Activated CD4-positive, alpha-beta T cell treated with anti-CD3 and anti-CD28 coated beads, Interleukin-2, amount 50 U/mL, for 4 hours (primary cell): ENCODE measurements around the gene RFC2.
A peak's percentile ranks its signal among the peaks of the same experiment; 100 is the strongest.

Source experiments
- DNase-seq, 2 experiments: peaks; one replicate each; pipeline ENCODE4 v3.0.0-alpha.2; 2020

The RFC2 gene

DNA sequence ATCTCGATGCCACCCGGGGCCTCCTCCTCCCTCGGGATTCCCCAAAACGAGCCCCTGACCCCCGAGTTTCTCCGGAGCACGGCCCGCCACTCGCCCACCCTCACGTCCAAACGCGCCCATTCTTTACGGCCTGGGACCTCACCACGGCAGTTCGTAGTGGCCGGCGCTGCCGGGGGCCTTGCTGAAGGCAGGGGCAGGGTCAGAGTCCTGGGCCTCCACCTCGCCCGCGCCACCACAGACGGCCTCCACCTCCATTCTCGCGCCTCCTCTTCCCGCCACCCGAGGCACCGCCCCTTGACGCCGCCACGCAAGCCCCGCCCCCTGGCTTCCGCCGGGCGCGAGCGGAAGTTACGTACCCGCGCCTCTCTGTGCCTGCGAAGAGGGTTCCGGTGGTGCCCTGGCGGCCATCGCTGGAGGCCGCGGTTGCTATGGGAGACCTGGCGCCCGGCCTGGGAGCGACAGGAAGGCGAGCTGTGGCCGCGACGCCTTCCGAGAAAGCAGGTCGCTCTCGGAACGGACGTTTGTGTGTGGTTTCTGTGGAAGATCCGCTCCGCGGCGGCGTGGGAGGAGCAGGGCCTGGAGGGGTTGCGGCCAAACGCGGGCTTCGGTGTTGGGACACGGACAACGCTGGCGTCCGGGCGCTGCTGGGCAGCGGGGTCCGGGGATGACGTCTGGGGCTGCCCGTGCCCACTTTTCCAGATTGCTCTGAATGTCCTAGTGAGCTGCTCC lies at the start of gene RFC2:
Gene RFC2, minus strand, starts transcription at position 271 of the 729 bp plus-strand sequence. Its CDS starts 16 bp downstream, at position 255.
- DNase-seq: peak; percentile 92 to 93

DNA sequence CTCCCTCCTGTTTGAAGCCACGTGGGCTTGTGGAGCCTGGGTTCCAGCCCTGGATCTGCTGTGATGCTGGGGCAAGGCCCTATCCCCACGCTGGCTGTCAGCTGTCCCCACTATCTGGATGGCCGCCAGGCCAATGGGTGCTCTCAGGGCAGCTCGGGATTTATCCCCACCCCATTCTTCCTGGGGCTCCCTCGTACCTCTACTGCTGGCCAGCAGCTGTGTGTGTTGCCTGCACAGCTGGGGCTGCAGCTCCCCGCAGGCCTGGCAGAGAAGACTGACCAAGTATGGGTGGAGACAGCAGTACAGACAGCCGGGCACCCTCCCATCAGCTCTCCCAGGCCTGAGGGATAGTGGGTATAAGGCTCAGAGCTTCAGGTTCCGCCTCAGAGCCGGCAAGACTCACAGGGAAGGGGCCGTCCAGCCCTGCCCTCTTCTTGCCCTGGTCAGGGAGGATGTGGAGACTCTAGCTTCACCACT lies 48.6 kb upstream of the RFC2 start:
- DNase-seq: no peak

DNA sequence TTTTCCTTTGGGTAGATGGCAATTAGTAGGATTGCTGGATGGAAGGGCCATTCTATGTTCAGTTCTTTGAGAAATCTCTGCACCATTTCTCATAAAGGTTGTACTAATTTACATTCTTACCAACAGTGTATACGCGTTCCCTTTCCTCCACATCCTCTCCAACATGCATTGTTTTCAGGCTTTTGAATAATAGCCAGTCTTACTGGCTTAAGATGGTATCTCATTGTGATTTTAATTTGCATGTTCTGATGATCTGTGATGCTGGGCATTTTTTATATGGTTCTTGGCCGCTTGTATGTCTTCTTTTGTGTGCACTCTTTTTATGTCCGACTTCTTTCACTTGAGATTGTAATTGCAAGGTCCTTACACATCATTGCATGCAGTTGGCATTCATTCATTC lies 46.7 kb upstream of the RFC2 start:
- DNase-seq: no peak

GRCh38 chr7:74299401-74299800 lies 45.2 kb upstream of the RFC2 start:
- no peak for DNase-seq

- DNase-seq: no peak
Observed at GRCh38 chr7:74297516-74298233, 43.5 kb upstream of the RFC2 start.

DNA sequence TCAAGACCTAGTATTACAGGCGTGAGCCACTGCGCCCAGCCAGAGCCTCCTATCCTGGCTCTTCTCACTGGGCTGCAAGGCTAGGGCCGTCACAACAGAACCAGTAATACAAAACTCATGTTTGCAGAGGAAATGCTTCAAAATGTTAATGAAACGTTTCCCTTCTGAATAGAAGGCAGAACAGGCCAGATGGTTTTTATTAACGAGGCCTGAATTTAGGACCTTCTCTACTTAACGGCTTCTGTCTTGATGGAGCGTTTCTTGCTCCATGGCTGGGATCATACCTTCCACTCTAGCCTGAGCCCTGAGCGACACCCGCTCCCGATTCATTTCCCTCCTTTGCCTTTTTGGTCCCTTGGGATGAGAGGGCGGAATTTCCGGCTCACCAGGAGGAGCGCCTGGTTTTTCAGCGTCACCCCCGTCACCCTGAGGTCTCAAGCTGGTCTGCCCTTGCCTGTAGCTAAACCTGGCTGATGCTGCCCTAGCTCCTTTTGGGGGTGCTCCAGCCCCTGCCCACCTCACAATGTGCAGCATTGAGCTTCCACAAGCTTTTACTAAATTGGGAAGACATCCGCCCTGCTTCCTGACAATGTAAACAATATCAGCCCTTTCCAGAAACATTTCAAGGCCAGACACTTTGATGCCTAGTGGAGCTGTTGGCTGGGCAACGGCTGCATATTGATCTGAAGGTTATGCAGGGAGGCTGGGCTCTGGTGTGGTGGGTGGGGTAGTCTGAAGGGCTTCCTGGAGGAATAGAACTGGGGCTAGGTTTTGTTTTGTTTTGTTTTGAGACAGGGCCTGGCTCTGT lies 40.2 kb upstream of the RFC2 start:
- no peak for DNase-seq

GRCh38 chr7:74293577-74293908 lies 39.3 kb upstream of the RFC2 start:
- no peak for DNase-seq

- no peak for DNase-seq
Observed at GRCh38 chr7:74292757-74293576, 38.8 kb upstream of the RFC2 start.

DNA sequence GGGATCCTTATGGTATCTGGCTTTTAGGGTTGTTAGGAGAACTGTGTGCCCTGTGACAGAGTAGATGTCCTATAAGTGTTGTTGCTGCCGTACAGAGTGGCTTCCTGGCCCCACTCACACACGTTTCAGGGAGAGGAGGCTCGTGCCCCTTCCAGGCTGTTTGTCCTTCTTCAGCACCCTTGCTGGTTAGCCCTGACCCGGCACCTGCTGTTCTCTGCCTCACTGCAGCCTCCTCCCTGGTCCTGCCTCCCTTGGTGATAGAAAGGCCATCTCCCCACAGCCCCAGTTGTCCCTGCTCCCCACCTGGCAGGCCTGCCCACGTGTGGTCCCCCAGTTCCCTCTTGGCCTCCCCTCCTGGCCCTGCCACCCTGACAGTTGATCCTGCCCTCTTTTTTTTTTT lies 37.3 kb upstream of the RFC2 start:
- no peak for DNase-seq

DNA sequence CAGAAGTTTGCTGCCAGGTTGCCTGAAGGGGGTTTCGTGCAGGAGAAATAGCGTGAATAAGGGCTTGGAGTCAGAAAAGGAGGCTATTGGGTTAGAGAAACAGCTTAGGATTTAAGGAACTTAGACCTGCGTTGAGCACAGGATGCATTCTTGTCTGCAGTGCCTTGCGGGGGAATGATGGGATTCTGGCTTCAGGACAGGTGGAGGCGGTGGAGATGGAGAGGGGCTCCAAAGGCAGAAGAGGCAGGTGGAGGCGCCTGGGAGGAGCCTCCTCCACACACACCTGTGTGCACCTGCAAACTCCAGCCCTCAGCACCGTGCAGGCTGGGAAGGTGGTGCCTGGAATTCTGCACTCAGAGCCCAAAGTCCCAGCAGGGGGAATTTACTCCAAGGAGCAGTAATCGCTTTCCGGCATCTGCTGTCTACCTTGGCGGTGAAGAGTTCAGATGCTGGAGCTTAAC lies 36.8 kb upstream of the RFC2 start:
- no peak for DNase-seq

GRCh38 chr7:74290553-74290950 lies 36.4 kb upstream of the RFC2 start:
- no peak for DNase-seq

- DNase-seq: peak in 1 of 2 experiments; percentile 12
Observed at GRCh38 chr7:74289659-74290552, 35.7 kb upstream of the RFC2 start.

- peak; percentile 70 to 72 for DNase-seq
Observed at GRCh38 chr7:74289018-74289658, 34.9 kb upstream of the RFC2 start, which contains the start of gene CLIP2. CLIP2 (plus strand) TSS chr7:74289407; CDS start chr7:74317547, 28,140 bp downstream.

DNA sequence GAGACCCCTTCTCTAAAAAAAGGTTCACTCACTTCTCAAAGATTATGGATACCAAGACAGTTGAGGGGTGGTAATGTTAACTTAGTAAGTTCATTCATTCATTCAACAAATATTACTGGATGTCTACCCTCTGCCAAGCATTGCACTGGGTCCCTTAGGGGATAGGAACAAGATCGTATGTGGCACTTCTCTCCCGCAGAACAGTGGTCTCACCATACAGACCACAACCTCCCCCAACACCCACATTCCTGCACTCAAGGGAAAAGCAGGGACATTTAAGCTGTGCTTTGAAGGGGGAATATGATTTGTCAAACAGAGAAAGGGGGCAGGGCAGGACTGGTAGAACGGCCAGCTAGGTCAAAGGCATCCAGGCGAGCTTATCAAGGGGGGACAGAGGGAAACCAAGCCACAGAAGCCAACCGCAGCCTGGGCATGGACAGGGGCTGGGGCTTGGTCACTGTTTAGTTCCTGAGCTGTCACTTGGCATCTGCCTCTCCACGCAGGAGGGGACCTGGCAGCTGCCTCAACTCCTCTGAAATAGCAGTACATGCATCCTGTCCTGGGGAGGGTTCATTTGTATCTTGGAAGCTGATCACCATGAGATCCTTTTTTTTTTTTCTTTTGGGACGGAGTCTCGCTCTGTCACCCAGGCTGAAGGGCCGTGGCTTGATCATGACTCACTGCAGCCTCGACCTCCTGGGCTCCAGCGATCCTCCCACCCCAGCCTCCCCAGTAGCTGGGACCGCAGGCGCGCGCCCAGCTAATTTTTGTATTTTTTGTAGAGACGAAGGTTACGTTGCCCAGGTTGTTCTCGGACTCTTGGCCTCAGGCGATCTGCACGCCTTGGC lies 34.1 kb upstream of the RFC2 start:
- DNase-seq: no peak

GRCh38 chr7:74287303-74288033 lies 33.3 kb upstream of the RFC2 start:
- DNase-seq: no peak

DNA sequence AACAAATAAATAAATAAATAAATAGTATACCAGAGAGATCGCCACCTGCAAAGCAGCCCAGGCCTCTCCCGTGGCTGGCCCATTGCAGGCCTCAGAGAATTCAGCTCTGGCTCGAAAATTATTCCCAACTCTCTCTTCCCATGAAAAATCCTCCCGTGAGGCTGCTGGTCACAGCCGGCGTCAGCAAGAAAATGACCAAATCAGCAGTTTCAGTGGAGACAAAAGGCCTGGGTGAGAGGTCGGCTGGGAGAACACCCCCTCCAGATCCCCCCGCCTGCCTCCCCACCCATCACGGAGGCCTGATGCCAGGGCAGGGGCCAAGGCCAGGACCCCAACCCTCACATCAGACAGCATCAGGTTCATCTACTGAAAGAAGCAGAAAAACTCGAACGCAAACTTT lies 31.9 kb upstream of the RFC2 start:
- DNase-seq: no peak

- DNase-seq: no peak
Observed at GRCh38 chr7:74284781-74285259, 30.6 kb upstream of the RFC2 start.

GRCh38 chr7:74283858-74284447 lies 29.8 kb upstream of the RFC2 start:
- DNase-seq: no peak
